HG03520 (cell line): ENCODE measurements around the gene NDUFS6.

Source experiments
- ATAC-seq: cut with Tn5 transposase; IDR thresholded peaks from one replicate; pipeline ENCODE4 v1.9.1; 2021; ENCODE audit warnings: mild to moderate bottlenecking, moderate library complexity; ENCODE audit not compliant: unreplicated experiment

The NDUFS6 gene

GRCh38 chr5:1847056-1847455 lies 45.8 kb downstream of the NDUFS6 start:
- no peak for ATAC-seq

DNA sequence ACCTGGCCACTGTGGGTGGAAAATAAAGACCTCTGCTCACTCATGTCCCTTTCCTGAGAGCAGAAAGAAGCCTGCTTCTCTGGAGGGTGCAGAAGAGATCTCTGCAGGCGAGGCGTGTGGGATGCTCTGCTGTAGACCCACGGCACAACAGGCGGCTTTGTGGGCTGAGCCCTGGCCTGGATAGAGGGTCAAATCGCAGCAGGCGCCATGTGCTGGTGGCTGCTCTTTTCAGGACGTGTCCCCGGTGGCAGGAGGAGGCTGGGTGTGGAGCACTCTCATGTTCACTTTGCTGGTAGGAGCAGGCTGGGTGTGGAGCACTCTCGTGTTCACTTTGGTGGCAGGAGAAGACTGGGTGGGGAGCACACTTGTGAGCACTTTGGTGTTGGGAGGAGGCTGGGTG lies 46.4 kb downstream of the NDUFS6 start:
- no peak for ATAC-seq

GRCh38 chr5:1850324-1851154 lies 49.3 kb downstream of the NDUFS6 start:
- ATAC-seq = no peak

- no peak for ATAC-seq
Measured at GRCh38 chr5:1851290-1851934, 50.2 kb downstream of the NDUFS6 start.

GRCh38 chr5:1852324-1852947 lies 51.2 kb downstream of the NDUFS6 start:
- no peak for ATAC-seq

DNA sequence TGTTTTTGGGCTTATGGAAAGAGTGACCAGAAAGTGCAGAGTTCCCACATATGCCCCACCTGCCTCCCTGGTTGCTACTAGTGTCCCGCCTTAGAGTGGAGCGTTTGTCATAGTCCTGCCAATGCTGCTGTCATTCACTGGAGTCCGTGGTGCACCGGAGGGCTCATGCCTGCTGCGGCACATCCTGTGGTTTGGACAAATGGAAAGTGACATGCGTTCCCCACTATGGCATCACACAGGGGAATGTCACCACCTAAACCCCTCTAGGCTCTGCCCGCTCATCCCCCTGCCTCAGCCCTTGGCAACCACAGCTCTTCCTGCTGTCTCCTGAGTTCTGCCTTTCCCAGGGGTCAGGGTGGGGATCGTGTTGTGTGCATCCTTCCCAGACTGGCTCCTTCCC lies 52.3 kb downstream of the NDUFS6 start:
- no peak for ATAC-seq

DNA sequence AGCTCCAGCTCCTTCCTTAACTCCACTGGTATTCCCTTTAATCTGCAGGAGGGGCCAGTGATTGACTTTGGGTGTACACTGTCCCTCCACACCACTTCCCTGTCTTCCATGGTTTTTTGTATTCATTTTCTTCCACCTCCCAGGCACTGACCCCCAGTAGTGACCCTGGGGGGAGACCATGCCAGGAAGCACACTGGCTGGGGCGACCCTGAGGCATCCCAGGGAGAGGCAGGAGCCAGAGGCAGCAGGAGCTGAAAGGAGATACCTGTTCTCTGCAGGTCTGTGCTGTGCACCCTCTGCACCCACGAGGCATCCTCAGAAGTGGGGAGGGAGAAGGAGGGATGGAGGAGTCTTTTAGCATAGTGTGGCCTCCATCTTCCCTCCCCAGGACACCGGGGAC lies 53.9 kb downstream of the NDUFS6 start:
- ATAC-seq = no peak

DNA sequence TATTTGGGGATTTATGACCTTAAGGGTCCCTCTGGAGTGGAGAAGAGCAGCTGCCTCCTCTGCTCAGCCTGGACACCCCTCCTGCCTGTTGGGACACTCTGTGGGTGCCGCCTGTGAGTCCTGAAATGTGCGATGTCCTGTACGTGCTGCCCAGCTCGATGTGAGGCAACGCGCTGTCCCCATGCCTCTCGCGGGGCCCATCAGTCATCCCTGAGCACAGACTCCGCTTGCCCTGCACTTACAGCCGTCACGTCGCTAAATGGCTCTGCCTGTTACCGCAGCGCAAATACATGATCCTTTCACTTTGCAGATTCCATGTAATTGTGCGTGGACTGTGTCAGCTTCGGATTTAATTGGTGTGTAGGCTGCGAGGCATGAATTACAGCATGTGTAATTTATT lies 54.4 kb downstream of the NDUFS6 start:
- no peak for ATAC-seq

- no peak for ATAC-seq
Measured at GRCh38 chr5:1856596-1857255, 55.5 kb downstream of the NDUFS6 start.

GRCh38 chr5:1857256-1857600 lies 56.0 kb downstream of the NDUFS6 start:
- no peak for ATAC-seq

GRCh38 chr5:1858436-1858835 lies 57.2 kb downstream of the NDUFS6 start:
- ATAC-seq = no peak

- no peak for ATAC-seq
Measured at GRCh38 chr5:1859099-1859498, 57.9 kb downstream of the NDUFS6 start.

DNA sequence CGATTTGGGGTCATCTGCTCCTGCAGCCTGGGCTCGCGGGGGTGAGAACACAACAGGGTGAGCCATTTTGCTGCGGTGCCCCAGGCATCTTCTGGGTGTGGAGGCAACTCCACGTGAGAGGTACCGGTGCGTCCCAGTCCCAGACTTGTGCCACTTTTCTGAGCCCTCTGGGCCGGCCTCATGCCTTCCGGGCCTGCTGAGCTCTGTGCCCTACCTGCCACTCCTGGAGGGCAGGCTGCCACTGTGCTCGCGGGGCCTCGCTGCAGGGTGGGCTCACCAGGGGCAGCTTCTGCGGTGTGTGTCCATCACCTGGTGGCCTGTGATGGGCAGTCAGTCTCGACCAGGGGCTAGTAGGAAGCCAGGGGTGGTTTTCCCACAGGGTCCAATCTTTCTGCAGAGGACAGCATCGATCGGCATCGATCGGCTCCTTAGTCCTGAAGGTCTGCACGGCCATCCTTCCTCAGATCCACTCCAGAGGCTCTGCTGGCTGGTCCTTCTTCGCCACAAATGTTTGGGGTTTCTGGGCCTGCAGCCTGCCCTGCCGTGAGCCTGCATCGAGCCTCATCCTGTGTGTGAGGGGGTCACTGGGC lies 58.9 kb downstream of the NDUFS6 start:
- ATAC-seq = no peak

DNA sequence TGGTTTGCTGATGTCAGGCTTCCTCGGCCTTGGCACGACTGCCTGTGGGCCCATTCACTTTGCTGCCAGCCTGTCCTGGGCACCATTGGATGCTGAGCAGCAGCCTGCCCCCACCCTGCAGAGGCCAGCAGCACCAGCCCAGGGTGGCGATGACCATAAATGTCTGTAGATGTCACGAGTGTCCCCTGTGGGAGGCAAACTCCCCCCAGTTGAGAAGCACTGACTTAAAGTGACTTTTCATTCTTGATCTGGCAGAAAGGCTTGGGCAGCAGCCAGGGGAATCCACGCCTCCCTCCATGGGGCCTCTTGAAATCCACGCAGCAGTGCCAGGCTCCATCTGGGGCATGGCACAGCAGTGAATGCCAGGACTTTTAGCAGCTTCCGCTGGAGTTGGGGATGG lies 59.7 kb downstream of the NDUFS6 start:
- no peak for ATAC-seq

GRCh38 chr5:1864896-1865440 lies 63.8 kb downstream of the NDUFS6 start:
- no peak for ATAC-seq

GRCh38 chr5:1865486-1865885 lies 64.3 kb downstream of the NDUFS6 start:
- no peak for ATAC-seq
